Erythroblast (primary cell): ENCODE measurements around the gene HM13.
"Not testable (repeated sequence)": the region's sequence is repeated elsewhere in the genome, so short reads cannot be mapped to it uniquely, and the experiment has no call there.

Experiments
- GATA1 ChIP-seq: IDR thresholded peaks from 2 replicates; pipeline ENCODE4 v1.6.1; 2011; ENCODE audit warnings: low read depth, mild to moderate bottlenecking, control low read depth, low read length, moderate library complexity
- POLR2A ChIP-seq: IDR thresholded peaks from 2 replicates; pipeline ENCODE4 v1.6.1; 2011; ENCODE audit warnings: mild to moderate bottlenecking, low read length

DNA sequence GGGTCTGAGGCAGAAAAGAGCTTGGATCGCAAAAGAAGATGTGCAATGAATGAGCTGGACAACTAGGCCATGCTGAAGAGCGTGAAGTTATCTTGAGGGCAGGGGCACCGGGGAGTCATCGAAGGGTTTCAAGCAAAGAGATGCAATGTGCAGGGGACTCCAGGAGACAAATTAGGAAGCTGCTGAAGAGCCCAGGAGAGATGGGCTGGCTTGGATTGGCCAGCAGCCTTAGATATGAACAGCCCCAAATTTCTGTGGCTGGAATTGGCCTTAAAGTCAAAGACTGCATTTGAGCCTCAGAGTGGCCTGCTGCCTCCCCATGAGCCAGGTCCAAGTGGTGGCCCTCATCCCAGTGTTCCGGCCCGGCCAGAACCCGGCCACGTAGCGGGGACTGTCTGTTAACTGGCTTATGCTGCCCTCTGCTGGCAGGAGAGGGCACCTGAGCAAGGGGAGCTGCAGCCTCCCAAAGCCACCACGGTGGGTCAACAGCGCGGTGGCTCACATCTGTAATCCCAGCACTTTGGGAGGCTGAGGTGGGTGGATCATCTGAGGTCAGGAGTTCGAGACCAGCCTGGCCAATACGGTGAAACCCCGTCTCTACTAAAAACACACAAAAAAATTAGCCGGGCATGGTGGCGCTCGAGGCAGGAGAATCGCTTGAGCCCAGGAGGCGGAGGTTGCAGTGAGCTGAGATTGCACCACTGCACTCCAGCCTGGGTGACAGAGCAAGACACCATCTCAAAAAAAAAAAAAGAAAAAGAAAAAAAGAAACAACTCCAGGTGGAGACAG lies 11.2 kb upstream of the HM13 start:
- TF ChIP-seq POLR2A, GATA1: not testable (repeated sequence)
